HG03025 (cell line): ENCODE results near the gene NRXN3.

ENCODE experiments used
- ATAC-seq: cut with Tn5 transposase; IDR thresholded peaks from one replicate; pipeline ENCODE4 v1.9.1; 2021; ENCODE audit warnings: mild to moderate bottlenecking, moderate library complexity; ENCODE audit not compliant: unreplicated experiment, low FRiP score

The NRXN3 gene

GRCh38 chr14:79294499-79294898 lies 1124.3 kb downstream of the NRXN3 start:
- ATAC-seq, result no peak

- no peak for ATAC-seq
Observed at GRCh38 chr14:79295385-79295784, 1125.2 kb downstream of the NRXN3 start.

DNA sequence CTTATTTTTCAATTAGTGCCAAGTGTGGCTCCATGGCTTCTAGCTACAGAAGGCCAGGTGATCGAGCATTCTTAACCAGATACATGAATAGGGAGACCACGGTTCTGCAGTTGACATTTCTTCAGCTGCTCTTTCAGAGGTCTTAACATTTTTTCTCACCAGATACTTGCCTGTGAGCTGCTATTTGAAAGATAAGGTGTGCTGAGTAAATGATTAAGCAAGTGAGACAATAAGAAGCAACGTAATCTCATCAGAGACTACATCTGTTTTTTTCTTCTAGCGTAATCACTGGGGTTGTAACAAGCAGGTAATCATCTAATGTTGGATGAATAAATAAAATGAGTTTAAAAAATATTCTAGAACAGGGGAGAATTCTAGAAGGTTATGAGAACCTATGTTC lies 1128.2 kb downstream of the NRXN3 start:
- ATAC-seq, result no peak

DNA sequence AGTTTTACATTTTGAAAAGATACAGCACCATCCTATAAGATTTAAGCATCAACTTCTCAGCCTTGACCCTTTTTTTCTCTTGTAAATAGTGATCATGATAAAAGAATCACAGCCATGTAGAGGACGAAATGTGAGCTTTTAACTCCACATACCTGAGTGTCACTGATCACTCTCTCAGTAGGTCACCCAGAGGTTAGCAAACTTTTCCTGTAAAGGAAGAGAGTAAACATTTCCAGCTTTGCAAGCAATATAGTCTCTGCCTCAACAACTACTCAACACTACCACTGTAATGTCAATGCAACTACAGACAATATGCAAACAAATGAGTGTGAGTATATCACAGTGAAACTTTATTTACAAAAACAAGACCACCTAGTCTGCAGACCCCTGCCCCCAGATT lies 1129.0 kb downstream of the NRXN3 start:
- no peak for ATAC-seq

DNA sequence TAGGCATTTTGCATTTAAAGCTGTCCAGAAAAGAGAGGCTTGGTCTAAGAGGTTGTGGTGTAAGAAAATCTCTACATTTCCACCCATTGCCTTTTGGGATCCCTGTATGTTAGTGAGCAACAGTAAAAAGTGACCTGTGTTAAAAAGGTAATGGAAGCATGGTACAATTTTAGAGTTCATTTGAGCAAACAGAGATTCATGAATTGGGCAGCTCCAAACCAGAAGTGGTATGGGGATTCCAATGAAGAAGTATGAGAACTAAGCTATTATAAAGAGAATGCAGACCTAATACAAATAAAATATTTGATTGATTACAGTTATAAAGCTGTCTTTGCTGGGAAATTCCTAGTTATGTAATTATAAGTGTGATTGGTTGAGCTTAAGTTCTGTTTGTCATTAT lies 1134.1 kb downstream of the NRXN3 start:
- no peak for ATAC-seq

- ATAC-seq, result no peak
Observed at GRCh38 chr14:79306546-79306945, 1136.4 kb downstream of the NRXN3 start.

GRCh38 chr14:79318371-79318770 lies 1148.2 kb downstream of the NRXN3 start:
- ATAC-seq, result no peak

DNA sequence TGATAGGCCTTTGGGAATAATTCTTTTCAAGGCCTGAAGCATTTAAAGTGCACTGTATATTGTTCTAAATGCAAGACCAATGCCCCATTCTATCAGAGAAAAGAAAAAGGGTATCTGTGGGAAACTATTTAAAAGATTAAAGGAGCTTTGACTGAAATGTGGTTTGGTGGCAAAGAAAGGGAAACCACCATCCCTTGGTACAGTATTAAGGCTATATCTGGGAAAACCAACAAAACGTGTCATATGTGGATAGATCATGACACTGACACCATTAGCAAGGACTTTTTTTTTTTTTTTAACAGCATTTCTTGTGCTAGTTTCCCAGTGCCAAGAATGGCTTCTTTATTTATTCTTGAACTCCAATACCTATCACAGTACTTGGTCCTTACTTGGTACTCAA lies 1150.4 kb downstream of the NRXN3 start:
- no peak for ATAC-seq

DNA sequence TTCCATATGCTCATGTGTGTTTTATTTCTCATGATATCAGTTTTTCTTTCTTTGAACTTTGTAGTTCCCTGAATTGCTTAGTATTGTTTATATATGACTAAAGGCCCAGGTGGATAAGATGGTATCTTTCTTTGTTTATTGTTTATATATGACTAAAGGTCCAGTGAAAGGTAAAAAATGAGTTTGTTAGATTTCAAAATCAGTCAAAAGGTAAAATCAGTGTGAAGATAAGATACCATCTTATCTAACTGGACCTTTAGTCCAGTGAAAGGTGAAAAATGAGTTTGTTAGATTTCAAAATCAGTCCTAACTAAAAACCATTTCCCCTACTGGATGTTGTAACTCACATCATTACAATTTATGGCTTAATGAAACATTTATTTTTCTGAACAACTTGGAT lies 1150.9 kb downstream of the NRXN3 start:
- no peak for ATAC-seq

DNA sequence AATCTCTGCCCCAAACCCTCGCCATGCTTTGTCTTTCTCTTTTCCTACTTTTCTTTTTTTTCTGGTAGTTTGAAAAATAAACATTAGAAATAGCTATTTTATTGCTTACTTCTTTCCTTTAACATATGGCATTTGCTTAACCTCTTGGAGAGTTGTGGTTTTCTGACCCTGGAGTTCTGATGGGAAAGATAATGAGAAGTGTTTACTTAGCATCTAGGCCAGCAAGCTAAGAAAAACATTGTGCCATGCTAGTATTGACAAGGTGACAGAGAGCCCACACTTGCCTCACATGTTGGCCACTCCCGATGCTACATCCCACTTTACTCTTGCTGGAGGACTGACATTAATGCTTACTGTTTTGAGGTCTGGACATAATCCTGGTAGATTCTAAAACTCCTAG lies 1154.9 kb downstream of the NRXN3 start:
- no peak for ATAC-seq

DNA sequence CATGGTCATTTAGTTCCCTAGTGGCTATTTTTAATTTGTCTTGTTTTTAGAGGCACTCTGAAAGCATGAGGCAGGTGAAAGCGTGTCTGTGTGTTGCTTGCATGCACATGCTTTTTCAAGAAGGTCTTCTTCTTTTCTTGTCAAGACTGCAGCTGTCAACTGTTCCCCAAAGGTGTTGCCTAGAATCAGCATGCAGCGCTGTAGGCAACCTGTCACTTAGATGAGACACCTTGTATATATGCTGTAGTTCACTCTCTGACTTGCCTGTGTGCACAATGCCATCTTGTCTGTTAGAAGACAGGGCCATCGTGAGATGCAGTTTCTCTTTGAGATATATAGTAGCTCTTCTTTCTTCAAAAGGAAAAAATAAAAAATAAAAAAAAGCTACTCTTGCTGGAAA lies 1155.4 kb downstream of the NRXN3 start:
- ATAC-seq, result no peak

GRCh38 chr14:79328863-79329262 lies 1158.7 kb downstream of the NRXN3 start:
- ATAC-seq, result no peak

GRCh38 chr14:79331830-79332229 lies 1161.7 kb downstream of the NRXN3 start:
- ATAC-seq, result no peak

GRCh38 chr14:79332504-79333197 lies 1162.5 kb downstream of the NRXN3 start:
- no peak for ATAC-seq

DNA sequence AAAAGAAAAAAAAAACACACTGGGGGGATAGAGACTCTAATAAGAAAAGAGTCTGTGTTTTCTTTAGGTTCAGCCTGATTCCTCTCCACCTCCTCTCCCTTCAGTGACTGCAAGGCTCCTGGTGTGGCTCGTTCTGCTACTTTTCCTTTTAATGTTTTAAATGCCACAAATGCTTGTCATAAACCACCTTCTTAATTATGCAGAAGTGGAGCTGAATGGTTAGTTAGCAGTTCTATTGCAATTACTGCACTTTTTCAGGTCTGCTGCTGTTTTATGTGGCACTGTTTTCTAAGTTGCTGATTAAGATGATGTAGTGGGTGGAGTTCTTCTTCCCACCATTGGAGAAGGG lies 1163.0 kb downstream of the NRXN3 start:
- ATAC-seq, result no peak

DNA sequence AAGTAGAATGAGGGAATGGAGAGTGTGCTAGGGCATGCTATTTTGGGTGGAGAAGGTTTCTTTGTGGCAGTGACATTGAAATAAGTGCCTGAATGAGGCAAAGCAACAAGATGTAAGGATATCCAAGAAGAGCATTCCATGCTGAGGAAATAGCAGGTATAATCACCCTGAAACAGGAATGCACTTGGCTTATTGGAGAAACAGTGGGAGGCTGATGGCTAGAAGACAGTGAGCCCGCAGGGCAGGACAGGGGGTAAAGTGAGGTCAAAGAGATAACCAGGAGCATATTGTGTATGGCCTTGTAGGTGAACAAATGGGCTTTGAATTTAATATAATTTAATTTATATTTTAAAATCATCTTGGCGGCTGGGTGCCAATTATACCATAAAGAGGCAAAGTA lies 1164.1 kb downstream of the NRXN3 start:
- no peak for ATAC-seq

DNA sequence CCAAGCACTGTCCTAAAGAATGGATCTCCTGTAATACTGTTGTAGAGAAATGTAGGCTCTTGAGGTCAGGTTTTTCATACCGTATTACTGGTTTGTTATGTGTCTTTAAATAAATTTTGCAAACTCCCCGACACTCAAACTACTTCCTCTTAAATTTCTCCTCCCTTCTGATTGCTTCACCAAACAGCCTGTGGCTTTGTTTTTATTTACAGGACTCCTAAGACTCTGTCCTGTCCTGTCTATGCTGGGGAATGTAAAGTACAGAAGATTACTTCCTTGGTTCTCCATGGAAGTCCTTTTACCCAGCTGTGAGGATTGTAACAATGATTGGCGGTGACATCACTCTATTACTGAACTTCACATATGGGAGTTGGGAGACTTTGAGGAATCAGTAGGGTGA lies 1167.6 kb downstream of the NRXN3 start:
- ATAC-seq, result no peak

GRCh38 chr14:79342942-79343341 lies 1172.8 kb downstream of the NRXN3 start:
- no peak for ATAC-seq

- ATAC-seq, result no peak
Observed at GRCh38 chr14:79351011-79351410, 1180.8 kb downstream of the NRXN3 start.

- no peak for ATAC-seq
Observed at GRCh38 chr14:79352076-79352630, 1182.0 kb downstream of the NRXN3 start.

DNA sequence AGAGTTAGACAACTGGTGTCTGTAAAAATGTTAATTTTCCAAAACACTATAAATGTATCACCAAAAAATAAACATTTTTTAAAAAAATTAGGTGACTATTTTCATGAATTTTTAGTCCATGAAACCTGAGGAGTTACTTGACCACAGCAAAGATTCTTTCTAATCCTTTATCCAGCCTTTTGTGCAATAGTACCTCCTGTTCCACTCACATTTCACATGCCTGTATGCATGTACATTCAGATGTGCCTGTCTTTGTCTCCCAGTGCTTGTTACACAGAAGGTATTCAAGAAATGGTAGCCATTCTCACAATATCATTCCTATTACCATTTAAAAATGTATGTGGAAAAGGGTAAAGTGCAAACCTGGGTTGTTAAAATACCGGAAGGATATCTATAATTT lies 1184.2 kb downstream of the NRXN3 start:
- no peak for ATAC-seq

- ATAC-seq, result no peak
Observed at GRCh38 chr14:79356040-79356439, 1185.9 kb downstream of the NRXN3 start.

GRCh38 chr14:79357307-79357706 lies 1187.1 kb downstream of the NRXN3 start:
- no peak for ATAC-seq
